Measurements from ENCODE around the gene U2AF2. TPM values are rescaled to one million over a fixed set of nuclear protein-coding genes. Genes with fewer than 3 reads are reported as not detected.

The U2AF2 gene
- total RNA-seq, 1 donor from 2014 or later: 165 TPM

DNA sequence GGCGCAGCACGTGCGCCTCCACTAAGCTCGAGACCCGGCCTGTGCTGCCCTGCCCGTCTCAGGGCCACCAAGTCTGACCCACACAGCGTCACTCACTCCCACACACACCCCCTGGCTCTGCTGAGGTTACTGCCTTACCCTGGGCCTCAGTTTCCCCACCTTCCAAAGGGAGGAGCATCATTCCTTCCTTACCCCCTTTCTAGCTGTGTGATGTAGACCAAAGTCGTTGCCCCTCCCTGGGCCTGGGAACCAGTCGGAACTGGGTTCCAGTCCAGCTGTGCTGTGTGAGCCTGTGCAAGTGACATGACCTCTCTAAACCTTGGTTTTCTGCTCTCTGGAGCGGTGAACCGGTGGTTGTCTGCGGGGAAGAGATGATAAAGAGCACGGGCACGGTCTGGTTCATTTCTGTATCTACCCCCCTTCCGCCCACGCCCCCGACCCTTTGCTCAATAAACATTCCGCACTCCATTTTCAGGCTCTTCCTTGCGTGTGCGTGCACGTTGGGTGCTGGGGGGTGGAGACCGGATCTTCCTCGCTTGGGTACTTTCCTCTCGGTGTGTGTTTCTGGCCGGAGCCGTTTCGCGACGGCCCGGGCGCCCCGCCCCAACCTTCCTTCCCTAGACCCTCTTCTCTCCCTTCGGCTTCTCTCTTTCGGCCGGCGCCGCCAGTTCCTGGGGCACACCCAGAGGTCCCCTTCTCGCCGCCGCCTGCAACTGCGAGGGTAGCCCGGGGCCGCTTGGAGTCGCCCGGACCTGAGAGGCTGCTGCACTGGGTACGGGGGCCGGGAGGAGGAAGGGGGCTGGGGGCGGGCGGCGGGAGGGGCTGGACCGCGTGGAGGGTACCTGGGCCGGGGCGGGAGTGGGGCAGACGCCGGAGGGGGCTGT is 11.6 kb upstream of the U2AF2 start, which contains the start of gene ZNF581:
Gene ZNF581 (plus strand): TSS at position 647 of the 884 bp plus-strand sequence. CDS start 923 bp downstream, outside the sequence.
- DNase-seq (ENCODE audit: low read depth, low spot score): no peak

DNA sequence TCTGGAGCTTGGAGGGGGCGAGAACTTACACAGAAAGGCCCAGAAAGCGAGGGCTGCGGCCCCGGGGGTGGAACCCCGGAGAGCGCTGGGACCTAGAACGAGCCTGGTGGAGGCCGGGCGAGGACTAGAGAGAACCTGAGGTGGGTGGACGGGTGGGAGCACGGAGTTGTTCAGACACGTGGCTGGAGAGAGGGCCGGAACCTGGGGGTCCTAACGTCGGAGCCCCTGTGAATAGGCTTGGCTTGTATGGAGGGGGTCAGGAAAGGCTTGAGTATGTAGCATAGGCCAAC is 11.0 kb upstream of the U2AF2 start:
- DNase-seq (ENCODE audit: low read depth, low spot score): no peak

DNA sequence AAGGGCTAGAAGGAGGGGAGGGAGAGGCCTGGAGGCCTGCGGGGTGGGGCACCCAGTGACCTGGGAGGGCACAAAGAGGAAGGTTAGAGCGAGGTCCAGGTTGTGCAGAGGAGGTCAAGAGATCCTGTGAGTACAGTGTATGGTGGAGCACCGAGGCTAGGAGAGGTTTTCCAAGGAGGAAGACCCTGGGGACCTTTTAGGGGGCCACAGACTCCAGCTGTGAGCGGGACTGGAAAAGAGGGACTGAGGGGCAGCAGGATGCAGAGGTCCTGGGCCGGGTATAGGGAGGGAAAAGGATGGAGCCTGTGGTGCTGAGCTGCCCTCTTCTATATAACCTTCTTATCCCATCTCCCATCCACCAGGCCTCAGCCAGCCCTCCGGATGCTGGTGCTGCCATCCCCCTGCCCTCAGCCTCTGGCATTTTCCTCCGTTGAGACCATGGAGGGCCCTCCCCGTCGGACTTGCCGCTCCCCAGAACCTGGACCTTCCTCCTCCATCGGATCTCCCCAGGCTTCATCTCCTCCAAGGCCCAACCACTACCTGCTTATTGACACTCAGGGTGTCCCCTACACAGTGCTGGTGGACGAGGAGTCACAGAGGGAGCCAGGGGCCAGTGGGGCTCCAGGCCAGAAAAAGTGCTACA is 10.5 kb upstream of the U2AF2 start:
- DNase-seq (ENCODE audit: low read depth, low spot score): no peak

- DNase-seq (ENCODE audit: low read depth, low spot score): no peak
Measured at GRCh38 chr19:55644842-55645511, 9.9 kb upstream of the U2AF2 start.

DNA sequence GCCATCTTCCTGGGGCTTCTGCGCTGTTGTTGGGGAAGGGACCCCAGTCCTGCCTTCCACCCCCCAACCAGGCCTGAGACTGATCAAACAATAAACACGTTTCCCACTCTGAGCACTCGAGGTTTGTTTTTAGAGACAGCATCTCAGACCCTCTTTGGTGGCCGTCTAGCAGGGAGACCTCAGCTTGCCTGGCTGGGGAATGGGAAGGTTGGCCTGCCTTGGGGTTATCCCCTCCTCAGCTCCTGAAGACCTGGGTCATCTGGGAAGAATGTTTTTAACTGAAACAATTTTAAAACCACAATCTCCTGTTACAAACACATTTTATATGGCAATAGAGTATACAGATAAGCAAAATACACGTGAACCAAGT is 9.3 kb upstream of the U2AF2 start:
- DNase-seq (ENCODE audit: low read depth, low spot score): no peak

DNA sequence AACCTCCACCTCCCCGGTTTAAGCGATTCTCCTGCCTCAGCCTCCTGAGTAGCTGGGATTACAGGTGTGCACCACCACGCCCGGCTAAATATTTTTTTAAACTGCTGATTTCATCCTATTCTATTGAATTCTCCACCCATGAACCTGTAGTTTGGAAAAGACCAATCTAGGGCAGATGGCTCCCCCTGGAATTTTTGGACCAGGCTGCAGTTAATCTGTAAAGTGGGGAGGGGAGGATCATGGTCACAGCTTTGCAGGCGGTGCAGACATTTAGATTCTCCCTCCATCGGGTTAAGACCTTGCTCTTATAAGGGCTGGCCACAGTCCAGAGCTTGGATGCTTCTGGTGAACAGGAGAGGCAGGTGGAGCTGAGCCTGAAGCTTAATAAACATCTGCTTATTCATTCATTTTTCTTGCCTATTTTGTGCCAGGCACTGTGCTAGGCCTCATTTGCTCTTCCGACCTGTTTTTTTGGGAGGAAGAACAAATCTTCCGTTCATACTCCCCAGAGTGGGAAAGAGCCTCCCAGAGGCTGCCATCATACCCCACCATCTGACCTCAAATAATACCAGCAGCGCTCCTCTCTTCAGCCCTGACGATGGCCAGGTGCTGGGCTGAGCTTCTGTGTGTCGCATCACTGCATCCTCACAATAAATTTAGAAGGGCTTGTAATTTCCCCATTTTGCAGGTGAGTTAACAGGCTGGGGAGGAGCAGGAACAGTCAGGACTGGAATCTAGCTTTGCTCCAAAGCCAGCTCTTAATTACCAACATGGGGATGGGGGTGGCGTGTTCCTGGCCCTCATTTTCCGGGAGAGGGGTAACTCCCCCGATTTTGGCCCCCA is 7.7 kb upstream of the U2AF2 start:
- DNase-seq (ENCODE audit: low read depth, low spot score): no peak

DNA sequence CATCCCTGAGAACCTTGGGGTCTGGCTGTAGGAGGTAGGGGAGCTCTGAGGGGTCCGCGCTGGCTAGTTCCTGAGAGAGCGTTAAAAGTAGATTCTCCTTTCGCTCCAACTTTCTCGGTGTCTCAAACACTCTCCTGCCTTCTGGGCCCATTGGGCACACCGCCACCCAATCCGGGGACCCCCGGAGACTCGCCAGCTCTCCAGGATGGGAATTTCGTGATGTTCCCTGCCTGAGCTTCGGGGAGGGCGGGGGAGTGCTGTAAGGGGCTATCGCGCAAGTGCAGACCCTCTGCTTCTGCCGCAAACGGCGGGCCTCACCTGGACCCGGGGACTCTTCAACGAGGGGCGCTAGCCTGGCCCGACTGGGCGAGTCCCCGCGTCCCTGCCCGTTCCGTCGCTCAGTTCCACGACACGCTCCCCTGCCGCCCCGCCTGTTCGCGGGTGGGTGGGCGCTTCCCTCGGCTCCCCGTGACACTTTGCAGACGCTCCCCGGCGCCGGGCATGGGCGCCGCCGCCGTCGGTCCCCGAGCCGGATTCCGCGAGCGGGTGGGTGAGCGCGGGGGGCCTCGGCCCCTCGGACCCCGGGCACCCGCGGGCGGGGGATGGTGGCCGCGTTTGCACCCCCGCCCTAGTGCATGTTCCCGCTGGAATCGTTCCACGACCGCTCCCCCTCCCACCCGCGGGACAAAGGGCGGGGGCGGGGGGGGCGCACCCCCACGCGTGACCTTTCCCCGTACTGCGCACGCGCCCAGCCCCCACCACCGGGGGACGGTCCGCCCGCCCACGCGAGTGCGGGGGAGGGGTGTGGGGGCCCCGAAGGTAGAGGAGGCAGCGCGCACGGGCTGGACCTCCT is 6.9 kb upstream of the U2AF2 start, which contains the start of gene CCDC106:
Gene CCDC106 (plus strand): TSS at position 481 of the 853 bp plus-strand sequence. CDS start 835 bp downstream, outside the sequence.
- no peak for DNase-seq (ENCODE audit: low read depth, low spot score)

DNA sequence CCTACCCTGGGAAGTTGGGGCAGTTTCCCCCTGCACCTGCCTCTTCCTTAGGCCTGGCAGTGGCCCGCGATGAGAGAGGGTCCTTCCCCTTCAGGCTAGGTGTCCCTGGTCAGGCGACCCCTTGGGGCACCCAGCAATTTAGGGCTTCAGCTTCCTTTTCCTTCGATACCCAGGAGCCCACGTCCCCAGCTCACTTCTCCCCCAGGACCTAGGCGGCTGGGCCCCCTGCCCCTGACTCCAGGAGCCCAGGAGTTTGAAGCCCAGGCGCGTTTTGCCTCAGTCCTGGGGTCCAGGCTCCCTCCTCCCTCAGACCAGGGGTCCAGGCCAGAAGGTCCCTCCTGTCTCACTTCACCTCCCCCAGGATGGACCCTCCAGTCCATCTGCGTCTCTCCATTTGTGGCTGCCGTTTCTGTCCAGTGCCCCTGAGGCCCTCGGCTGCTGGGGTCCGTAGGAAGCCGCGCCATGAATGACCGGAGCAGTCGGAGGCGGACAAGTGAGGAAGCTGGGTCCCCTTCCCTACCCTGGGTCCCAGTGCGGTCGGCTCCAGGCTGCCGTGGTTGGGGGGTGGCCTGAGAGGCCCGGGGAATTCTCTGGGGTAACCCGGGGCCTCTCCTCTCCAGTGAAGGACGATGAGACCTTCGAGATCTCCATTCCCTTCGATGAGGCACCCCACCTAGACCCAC is 6.1 kb upstream of the U2AF2 start:
- no peak for DNase-seq (ENCODE audit: low read depth, low spot score)

DNA sequence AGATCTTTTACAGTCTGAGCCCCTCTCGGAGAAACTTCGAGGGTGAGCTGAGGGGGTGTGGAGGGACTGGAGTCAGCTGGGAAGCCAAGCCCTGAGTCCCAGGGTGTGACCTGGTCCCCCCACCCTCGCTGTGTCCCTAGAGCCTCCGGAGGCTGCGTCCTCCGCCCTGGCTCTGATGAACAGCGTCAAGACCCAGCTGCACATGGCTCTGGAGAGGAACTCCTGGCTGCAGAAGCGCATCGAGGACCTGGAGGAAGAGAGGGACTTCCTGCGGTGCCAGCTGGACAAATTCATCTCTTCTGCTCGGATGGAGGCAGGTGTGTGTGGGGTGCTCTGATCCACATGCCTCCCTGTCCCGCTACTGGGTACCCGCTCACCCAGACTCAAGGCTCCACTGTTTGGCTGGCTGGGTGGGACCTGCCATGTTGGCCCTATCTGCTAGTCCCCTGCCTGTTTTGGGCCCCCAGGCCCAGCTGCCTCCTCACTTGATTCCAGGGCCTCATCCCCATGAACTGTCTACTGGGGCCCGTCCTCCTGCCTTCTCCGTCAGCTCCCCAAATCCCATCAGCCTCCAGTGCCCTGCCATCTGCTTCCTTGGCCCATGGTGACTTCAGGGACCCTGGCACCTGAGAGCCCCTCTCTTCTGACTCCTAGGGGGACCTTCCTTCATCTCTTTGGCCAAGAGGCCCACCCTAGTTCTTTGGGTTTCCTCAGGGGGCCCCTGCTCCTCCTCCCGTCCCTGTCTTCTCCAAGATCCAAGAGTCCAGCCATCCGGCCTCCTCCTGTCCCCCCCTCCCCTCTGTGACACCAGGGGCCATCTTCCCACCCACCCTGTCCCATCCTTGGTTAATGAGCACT is 5.3 kb upstream of the U2AF2 start:
- DNase-seq (ENCODE audit: low read depth, low spot score): no peak

DNA sequence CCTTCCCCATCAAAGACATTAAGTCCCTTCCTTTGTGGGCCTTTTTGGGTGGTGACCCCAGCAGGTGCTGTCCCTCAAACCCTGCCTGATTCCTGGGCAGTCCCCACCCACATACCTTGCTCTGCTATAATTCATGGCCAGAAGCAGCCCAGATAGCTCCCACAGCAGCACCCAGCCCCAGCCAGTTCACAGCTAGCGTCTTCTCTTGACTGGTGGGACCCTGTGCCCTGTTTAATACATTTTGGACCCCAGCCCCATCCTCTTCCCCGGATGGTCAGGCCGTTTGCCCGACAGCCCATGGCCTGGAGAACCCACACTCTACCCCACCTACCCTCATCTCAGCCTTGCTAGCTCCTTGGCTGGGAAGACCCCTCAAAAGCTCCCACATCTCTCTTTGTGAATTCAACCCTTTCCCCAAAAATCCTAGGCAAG is 4.7 kb upstream of the U2AF2 start:
- DNase-seq (ENCODE audit: low read depth, low spot score): no peak

- DNase-seq (ENCODE audit: low read depth, low spot score): no peak
Measured at GRCh38 chr19:55650602-55651230, 4.1 kb upstream of the U2AF2 start.

GRCh38 chr19:55651236-55651635 is 3.6 kb upstream of the U2AF2 start:
- no peak for DNase-seq (ENCODE audit: low read depth, low spot score)

DNA sequence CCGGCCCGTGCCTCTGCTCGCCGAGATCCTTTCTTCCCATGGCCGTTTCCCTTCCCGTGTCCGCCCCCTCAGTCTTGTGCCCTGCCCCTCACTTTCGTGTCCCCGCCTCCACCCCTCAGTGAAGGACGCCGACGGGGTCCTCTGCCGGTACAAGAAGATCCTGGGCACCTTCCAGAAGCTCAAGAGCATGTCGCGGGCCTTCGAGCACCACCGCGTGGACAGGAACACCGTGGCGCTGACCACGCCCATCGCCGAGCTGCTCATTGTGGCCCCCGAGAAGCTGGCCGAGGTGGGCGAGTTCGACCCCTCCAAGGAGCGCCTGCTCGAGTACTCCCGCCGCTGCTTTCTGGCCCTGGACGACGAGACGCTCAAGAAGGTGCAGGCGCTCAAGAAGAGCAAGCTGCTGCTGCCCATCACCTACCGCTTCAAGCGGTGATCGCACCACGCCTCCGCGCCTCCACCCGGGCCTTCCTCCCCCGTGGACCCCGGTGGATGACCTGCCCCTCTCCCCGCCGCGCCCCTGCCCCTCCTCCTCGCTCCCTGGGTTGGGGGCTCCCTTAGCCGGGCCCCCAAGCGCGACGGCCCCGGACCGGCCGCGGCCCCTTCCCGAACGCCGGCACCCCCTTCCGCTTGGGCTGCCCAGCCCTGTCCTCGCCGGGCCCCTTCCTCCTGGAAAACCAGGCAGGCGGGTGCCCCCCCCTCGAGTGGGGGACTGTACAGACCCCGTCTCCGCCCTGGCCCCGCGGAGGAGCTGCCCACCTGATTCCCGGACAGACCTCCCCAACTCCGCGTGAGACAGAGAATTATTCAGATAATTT is 2.3 kb upstream of the U2AF2 start:
- DNase-seq (ENCODE audit: low read depth, low spot score): no peak

- DNase-seq (ENCODE audit: low read depth, low spot score): peak; percentile 94
Measured at GRCh38 chr19:55653651-55654322, 1.0 kb upstream of the U2AF2 start.

- DNase-seq (ENCODE audit: low read depth, low spot score): peak; percentile 98
Measured at GRCh38 chr19:55654323-55654867, 440 bp upstream of the U2AF2 start.

DNA sequence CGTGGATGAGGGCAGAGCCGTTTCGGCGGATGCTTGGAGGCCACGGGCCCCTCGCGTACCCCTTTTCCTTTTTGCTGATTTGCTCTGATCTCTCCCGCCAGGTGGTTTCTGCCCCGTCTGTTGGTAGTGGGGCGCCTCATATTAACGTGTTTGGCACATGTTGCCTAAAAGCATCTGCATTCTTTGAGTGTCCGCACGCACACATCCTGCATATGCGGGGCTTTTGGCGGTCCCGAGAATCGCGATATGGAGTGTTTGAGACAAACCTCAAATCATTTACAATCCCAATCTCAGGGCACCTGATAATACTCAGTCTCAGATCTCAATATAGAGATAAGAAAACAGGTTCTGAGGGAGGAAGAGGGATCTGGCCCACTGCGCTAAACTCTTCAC is 809 bp downstream of the U2AF2 start:
- no peak for DNase-seq (ENCODE audit: low read depth, low spot score)

DNA sequence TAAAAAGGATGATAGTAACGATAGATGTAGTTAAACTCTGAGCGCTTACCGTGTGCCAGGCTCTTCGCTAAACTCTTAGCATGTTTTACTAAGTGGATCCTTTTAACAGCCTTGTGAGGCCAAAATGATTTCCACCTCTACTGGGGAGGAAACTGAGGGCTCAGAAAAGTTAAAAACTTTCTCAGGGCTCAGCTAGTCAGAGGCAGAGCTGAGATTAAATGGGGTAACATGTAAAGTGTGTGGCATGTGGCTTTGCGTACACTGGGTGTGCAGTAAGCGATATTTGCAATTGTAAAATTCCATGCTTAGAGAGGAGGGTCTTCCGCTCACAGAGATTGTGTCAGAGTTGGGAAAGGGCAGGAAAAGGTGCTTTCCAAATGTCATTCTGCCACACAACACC is 1.7 kb downstream of the U2AF2 start:
- no peak for DNase-seq (ENCODE audit: low read depth, low spot score)
